Globus pallidus (tissue), 1 donor: ENCODE results near the gene CALCB.

Experiments used
- DNase-seq: peaks from one replicate; pipeline ENCODE4 v3.0.0-alpha.2; 2015; ENCODE audit warnings: low spot score

The CALCB gene

DNA sequence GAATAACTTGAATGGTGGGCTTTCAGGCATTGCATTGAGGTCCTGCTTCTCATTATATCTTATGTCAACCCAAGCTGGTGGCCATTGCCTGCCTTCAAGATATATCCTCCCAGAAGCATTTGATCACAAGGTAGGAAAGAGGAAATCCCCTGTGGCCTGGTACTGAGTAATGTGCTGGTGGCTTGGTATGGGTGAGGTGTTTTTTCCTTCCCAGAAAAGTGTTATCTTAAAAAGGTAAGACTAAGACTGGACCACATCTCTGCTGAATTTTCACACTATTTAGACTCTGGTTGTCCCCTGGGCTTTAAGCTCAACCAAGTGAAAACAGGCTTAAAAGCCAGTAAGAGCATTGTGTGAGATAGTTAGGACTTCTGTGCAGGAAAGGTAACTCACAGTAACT is 45.0 kb downstream of the CALCB start:
- no peak for DNase-seq

DNA sequence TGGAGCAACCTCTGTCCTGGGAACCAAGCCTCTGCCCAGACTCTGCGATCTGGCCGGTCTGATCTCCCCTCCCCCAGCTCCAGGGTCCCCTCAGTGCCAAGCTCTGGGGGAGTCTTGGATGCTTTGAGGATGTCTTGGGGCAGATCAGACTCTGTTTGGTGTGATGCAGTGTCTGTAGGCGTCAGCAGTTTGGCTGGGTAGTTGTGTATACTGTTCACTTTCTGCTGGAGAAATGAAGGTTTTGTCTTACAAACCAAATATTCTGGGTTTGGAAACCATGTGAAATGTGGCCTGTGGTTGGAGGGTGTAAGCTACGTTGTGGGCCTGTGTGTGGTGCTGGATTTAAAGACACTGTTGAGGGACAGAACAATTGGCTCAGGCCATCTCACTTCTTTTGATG is 46.0 kb downstream of the CALCB start:
- no peak for DNase-seq

DNA sequence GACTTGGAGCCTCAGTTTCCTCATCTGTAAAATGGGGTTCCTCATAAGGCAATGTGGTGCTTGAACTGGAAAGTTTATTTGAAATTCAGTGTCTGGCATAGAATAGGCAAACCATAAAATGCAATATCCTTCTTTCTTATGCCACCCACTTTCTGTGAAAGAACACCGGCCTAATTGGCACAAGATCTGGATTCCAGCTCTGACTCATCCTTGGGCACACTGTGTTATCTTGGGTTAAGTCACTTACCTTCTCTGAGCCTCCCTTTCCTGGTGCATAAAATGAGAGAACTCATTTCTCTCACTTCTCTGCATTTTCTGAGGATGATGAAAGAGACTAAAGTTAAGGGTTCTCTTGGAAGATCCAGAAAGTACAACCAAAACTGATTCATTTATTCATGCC is 46.4 kb downstream of the CALCB start:
- no peak for DNase-seq

DNA sequence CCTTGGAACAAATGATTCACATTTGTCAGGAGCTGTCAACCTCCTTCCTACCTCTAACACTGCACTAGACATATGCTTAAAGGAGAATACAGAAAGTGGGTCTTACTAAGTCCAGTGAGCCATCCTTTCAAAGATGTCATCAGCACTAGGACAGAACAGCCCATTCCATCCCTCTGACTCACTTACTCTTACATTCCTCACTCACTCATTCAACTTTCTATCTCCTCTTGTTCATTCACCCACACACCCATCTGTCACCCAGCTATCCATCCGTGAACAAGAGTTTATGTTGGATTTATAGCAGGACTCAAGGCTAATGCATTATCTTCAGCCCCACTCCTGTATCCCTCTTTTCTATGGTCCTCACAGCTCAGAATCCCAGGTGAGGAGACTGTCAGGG is 50.5 kb downstream of the CALCB start:
- no peak for DNase-seq

DNA sequence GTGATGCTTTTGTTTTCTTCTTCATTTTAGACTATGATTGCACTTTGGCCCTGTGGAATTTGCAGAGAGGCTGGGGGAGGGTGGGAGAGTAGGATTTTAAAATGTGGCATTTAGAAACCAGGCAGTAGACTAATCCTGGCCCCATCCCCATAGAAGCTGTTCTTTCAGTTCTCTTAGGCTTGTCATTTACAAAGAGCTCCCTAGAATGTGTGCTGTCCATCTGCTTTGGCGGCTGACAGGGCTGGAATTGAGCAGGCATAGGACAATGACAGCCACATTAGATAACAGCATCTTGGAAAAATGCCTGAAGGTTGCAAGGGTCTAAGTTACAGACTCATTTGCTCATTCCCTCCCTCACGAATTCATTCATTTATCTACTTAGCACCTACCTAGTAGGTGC is 51.1 kb downstream of the CALCB start:
- no peak for DNase-seq

DNA sequence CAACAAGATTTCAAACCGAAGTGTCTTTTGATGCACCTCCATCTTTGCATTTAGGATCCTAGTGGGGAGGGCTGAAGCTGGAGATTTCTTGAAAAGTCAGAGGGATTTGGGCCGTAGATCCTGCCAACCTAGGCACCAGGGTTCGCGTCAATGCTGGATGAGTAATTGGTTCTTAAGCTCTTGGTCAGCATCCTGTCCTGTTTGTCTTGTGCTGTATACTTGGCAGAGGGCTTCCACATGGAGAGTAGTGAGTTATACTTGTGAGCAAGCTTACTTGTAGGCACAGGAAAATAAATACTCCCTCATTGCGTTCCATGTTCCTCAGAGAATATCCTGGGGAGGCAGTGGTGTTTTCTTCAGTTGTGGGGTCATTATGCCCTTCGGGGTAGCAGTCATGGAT is 53.9 kb downstream of the CALCB start:
- no peak for DNase-seq
